ENCODE measurements around the gene TRHDE.

The TRHDE gene

GRCh38 chr12:72272091-72272661 is at the start of gene TRHDE:
TRHDE (plus strand) TSS chr12:72272370; CDS start chr12:72272644, 274 bp downstream.
- no peak within 1 kb of the TSS for H3K27ac ChIP-seq
- DNase-seq (ENCODE audit: low read depth, low spot score) = no peak

- no peak overlapping the region for H3K27ac ChIP-seq
- no peak for DNase-seq (ENCODE audit: low read depth, low spot score)
These were observed 45.7 kb upstream of the TRHDE start for GRCh38 chr12:72226510-72226909.

GRCh38 chr12:72228424-72228823 is 43.7 kb upstream of the TRHDE start:
- no peak overlapping the region for H3K27ac ChIP-seq
- DNase-seq (ENCODE audit: low read depth, low spot score) = no peak

GRCh38 chr12:72230589-72230988 is 41.6 kb upstream of the TRHDE start:
- H3K27ac ChIP-seq = no peak overlapping the region
- DNase-seq (ENCODE audit: low read depth, low spot score) = no peak

GRCh38 chr12:72234886-72235285 is 37.3 kb upstream of the TRHDE start:
- no peak overlapping the region for H3K27ac ChIP-seq
- DNase-seq (ENCODE audit: low read depth, low spot score) = no peak

- H3K27ac ChIP-seq = no peak overlapping the region
- no peak for DNase-seq (ENCODE audit: low read depth, low spot score)
These were observed 36.0 kb upstream of the TRHDE start for GRCh38 chr12:72236071-72236705.

GRCh38 chr12:72241552-72241951 is 30.6 kb upstream of the TRHDE start:
- H3K27ac ChIP-seq = no peak overlapping the region
- no peak for DNase-seq (ENCODE audit: low read depth, low spot score)

GRCh38 chr12:72242946-72243345 is 29.2 kb upstream of the TRHDE start:
- no peak overlapping the region for H3K27ac ChIP-seq
- no peak for DNase-seq (ENCODE audit: low read depth, low spot score)

GRCh38 chr12:72246370-72246769 is 25.8 kb upstream of the TRHDE start:
- H3K27ac ChIP-seq = no peak overlapping the region
- no peak for DNase-seq (ENCODE audit: low read depth, low spot score)

GRCh38 chr12:72250346-72250745 is 21.8 kb upstream of the TRHDE start:
- DNase-seq (ENCODE audit: low read depth, low spot score) = no peak
- H3K27ac ChIP-seq = no peak overlapping the region

GRCh38 chr12:72256725-72257124 is 15.4 kb upstream of the TRHDE start:
- H3K27ac ChIP-seq = no peak overlapping the region
- no peak for DNase-seq (ENCODE audit: low read depth, low spot score)

GRCh38 chr12:72261885-72262284 is 10.3 kb upstream of the TRHDE start:
- no peak for DNase-seq (ENCODE audit: low read depth, low spot score)
- H3K27ac ChIP-seq = no peak overlapping the region

- DNase-seq (ENCODE audit: low read depth, low spot score) = no peak
- no peak overlapping the region for H3K27ac ChIP-seq
These were observed 7.5 kb upstream of the TRHDE start for GRCh38 chr12:72264548-72265175.

GRCh38 chr12:72267974-72268373 is 4.2 kb upstream of the TRHDE start:
- no peak for DNase-seq (ENCODE audit: low read depth, low spot score)
- H3K27ac ChIP-seq = no peak overlapping the region

GRCh38 chr12:72268386-72268785 is 3.8 kb upstream of the TRHDE start:
- no peak overlapping the region for H3K27ac ChIP-seq
- DNase-seq (ENCODE audit: low read depth, low spot score) = no peak

GRCh38 chr12:72269491-72269890 is 2.7 kb upstream of the TRHDE start:
- no peak for DNase-seq (ENCODE audit: low read depth, low spot score)
- H3K27ac ChIP-seq = no peak overlapping the region

GRCh38 chr12:72270246-72270645 is 1.9 kb upstream of the TRHDE start:
- no peak for DNase-seq (ENCODE audit: low read depth, low spot score)
- H3K27ac ChIP-seq = no peak overlapping the region

- H3K27ac ChIP-seq = no peak overlapping the region
- DNase-seq (ENCODE audit: low read depth, low spot score) = no peak
These were observed 1.2 kb upstream of the TRHDE start for GRCh38 chr12:72270961-72271360.

GRCh38 chr12:72271451-72272090 is 599 bp upstream of the TRHDE start:
- DNase-seq (ENCODE audit: low read depth, low spot score) = no peak
- no peak overlapping the region for H3K27ac ChIP-seq

GRCh38 chr12:72272731-72273498 is 745 bp downstream of the TRHDE start:
- no peak for DNase-seq (ENCODE audit: low read depth, low spot score)
- no peak overlapping the region for H3K27ac ChIP-seq

GRCh38 chr12:72273499-72273837 is 1.3 kb downstream of the TRHDE start:
- DNase-seq (ENCODE audit: low read depth, low spot score) = no peak
- no peak overlapping the region for H3K27ac ChIP-seq
